OCI-LY1 (cell line): ENCODE results near the gene RALGDS.

Source experiments
- EZH2 ChIP-seq: fragments of 200-600 bp; sonication (generic), shearing (Covaris generic); IDR thresholded peaks from 2 replicates; pipeline ENCODE4 v1.8.0; 2017; ENCODE audit warnings: borderline replicate concordance, mixed run types, mild to moderate bottlenecking, antibody characterized with exemption, low read length, moderate library complexity, mixed read lengths
- TF ChIP-seq, protein P1 (sequence below): fragments of 200-600 bp; sonication (generic), shearing (Covaris generic); IDR thresholded peaks from 2 replicates; pipeline ENCODE4 v1.5.1; 2017; ENCODE audit warnings: mild to moderate bottlenecking, antibody characterized with exemption, low read length, moderate library complexity, mixed read lengths

- TF ChIP-seq, protein P1, sequence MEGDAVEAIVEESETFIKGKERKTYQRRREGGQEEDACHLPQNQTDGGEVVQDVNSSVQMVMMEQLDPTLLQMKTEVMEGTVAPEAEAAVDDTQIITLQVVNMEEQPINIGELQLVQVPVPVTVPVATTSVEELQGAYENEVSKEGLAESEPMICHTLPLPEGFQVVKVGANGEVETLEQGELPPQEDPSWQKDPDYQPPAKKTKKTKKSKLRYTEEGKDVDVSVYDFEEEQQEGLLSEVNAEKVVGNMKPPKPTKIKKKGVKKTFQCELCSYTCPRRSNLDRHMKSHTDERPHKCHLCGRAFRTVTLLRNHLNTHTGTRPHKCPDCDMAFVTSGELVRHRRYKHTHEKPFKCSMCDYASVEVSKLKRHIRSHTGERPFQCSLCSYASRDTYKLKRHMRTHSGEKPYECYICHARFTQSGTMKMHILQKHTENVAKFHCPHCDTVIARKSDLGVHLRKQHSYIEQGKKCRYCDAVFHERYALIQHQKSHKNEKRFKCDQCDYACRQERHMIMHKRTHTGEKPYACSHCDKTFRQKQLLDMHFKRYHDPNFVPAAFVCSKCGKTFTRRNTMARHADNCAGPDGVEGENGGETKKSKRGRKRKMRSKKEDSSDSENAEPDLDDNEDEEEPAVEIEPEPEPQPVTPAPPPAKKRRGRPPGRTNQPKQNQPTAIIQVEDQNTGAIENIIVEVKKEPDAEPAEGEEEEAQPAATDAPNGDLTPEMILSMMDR: no peak
- TF ChIP-seq EZH2: no peak
These were observed 30.8 kb upstream of the RALGDS start for GRCh38 chr9:133151601-133152525.
